K562 (cell line): ENCODE data around the gene RNF207. TPM values are rescaled to one million over a fixed set of nuclear protein-coding genes. Genes with fewer than 3 reads are reported as not detected.

Experiments used
- ATAC-seq: fragments of 200-7000 bp; cut with Tn5 transposase; 3 replicates; pipeline ENCODE4 v1.9.1; 2020; ENCODE audit warnings: moderate library complexity
- BruUV-seq: library from RNA; stranded (reverse); fragments of 400-500 nt; replicated peaks from 2 replicates; lab custom pipeline; 2021; lab: Mats Ljungman, UMichigan
- CTCF ChIA-PET: fragments of 300-600 bp; formaldehyde crosslinking; extraction: SDS; loops from one replicate; lab custom pipeline; 2021; ENCODE audit warnings: low intra/inter-chr PET ratio; lab: Yijun Ruan, JAX
- POLR2A ChIA-PET: fragments of 300-600, 350-650 bp; sonication (Branson Sonifier 250); formaldehyde crosslinking; extraction: SDS; loops from one replicate; lab custom pipeline; 2021; ENCODE audit warnings: antibody characterized with exemption, inconsistent platforms; lab: Yijun Ruan, JAX
- DNase-seq, 4 experiments: peaks; one replicate each; pipeline versions ENCODE4 v3.0.0 to v3.0.0-alpha.2; 2011 to 2018; ENCODE audit warnings: low spot score in 3 of 4, mixed read lengths in 3 of 4; ENCODE audit errors: extremely low read depth in 1 of 4
- FAIRE-seq: peaks from 2 replicates; lab custom pipeline; 2011; peaks lifted over from hg19 to GRCh38; lab: Jason Lieb, UNC
- H2AFZ ChIP-seq: 2 replicates; pipeline ENCODE4 v1.6.0; 2011; ENCODE audit warnings: low read depth, low read length, control low read depth, inconsistent platforms
- H3K27ac ChIP-seq: fragments of 200-600 bp; 3 replicates; pipeline ENCODE4 v1.8.0; 2011; ENCODE audit warnings: low read depth, mild to moderate bottlenecking, control low read depth, inconsistent platforms, low read length, moderate library complexity, mixed read lengths; ENCODE audit errors: extremely low read depth
- H3K27me3 ChIP-seq, 2 experiments: fragments of 300-600 bp in 1 of 2; 2 replicates in 1 of 2; 3 replicates in 1 of 2; pipeline versions ENCODE4 v1.6.0 to v1.8.0; 2011; ENCODE audit warnings: inconsistent platforms in 2 of 2, low read length in 2 of 2, mild to moderate bottlenecking in 1 of 2, mixed read lengths in 1 of 2, moderate library complexity in 1 of 2; ENCODE audit not compliant: control insufficient read depth in 2 of 2, insufficient read depth in 2 of 2
- H3K36me3 ChIP-seq: fragments of 300-600 bp; 3 replicates; pipeline ENCODE4 v1.8.0; 2011; ENCODE audit warnings: mild to moderate bottlenecking, low read length, inconsistent platforms; ENCODE audit not compliant: control insufficient read depth, insufficient read depth
- H3K4me1 ChIP-seq, 2 experiments: fragments of 200-600 bp in 1 of 2; replicated peaks in 1 of 2; 2 replicates in 1 of 2; 3 replicates in 1 of 2; pipeline versions ENCODE4 v1.5.1 to v1.8.0; 2011; ENCODE audit warnings: inconsistent platforms in 2 of 2, low read length in 2 of 2, mild to moderate bottlenecking in 1 of 2, mixed read lengths in 1 of 2, moderate library complexity in 1 of 2; ENCODE audit not compliant: control insufficient read depth in 2 of 2, insufficient read depth in 2 of 2
- H3K4me2 ChIP-seq: 2 replicates; pipeline ENCODE4 v1.6.1; 2011; ENCODE audit warnings: low read length, control low read depth, inconsistent platforms, mixed read lengths; ENCODE audit not compliant: insufficient read depth
- H3K4me3 ChIP-seq: fragments of 200-600 bp; sonication (generic), shearing (Covaris generic); 2 replicates; pipeline ENCODE4 v1.5.1; 2016; ENCODE audit warnings: control low read depth, inconsistent platforms
- H3K79me2 ChIP-seq: fragments of 200-600 bp; 3 replicates; pipeline ENCODE4 v1.8.0; 2011; ENCODE audit warnings: low read length, inconsistent platforms; ENCODE audit not compliant: control insufficient read depth, insufficient read depth
- H3K9ac ChIP-seq, 2 experiments: 2 replicates each; pipeline versions ENCODE4 v1.6.0 to v1.6.1; 2011; ENCODE audit warnings: low read depth in 2 of 2, low read length in 2 of 2, control low read depth in 1 of 2, inconsistent platforms in 1 of 2, mild to moderate bottlenecking in 1 of 2, mixed read lengths in 1 of 2; ENCODE audit not compliant: insufficient read depth in 1 of 2
- H3K9me1 ChIP-seq: one replicate; pipeline ENCODE4 v1.6.0; 2011; ENCODE audit warnings: inconsistent platforms, mild to moderate bottlenecking, low read length, moderate library complexity; ENCODE audit not compliant: control insufficient read depth, insufficient read depth
- H3K9me3 ChIP-seq: replicated peaks from 2 replicates; pipeline ENCODE4 v1.5.1; 2011; ENCODE audit warnings: low read depth, low read length, inconsistent platforms; ENCODE audit not compliant: control insufficient read depth, insufficient read depth
- H4K20me1 ChIP-seq: replicated peaks from 2 replicates; pipeline ENCODE4 v1.6.1; 2011; ENCODE audit warnings: low read length, inconsistent platforms, mixed read lengths; ENCODE audit not compliant: control insufficient read depth, insufficient read depth
- CBX1 ChIP-seq: sonication (generic); IDR thresholded peaks from 2 replicates; pipeline ENCODE4 v1.6.1; 2016; ENCODE audit warnings: antibody characterized with exemption, low read depth, mild to moderate bottlenecking
- HIVEP1 ChIP-seq: fragments of 250-450 bp; sonication (Bioruptor Pico); IDR thresholded peaks from 2 replicates; pipeline ENCODE4 v1.4.0; 2020; ENCODE audit warnings: mild to moderate bottlenecking
- IFI16 ChIP-seq: fragments of 250-450 bp; sonication (Bioruptor Pico); IDR thresholded peaks from 2 replicates; pipeline ENCODE4 v2.1.2; 2022; ENCODE audit warnings: mild to moderate bottlenecking, inconsistent platforms
- MCM2 ChIP-seq: fragments of 450-650 bp; IDR thresholded peaks from 2 replicates; pipeline ENCODE4 v1.6.1; 2017; ENCODE audit warnings: low read depth, mild to moderate bottlenecking
- NCOA6 ChIP-seq: fragments of 450-650 bp; IDR thresholded peaks from 2 replicates; pipeline ENCODE4 v1.6.1; 2017; ENCODE audit warnings: mild to moderate bottlenecking
- POLR2H ChIP-seq: IDR thresholded peaks from 2 replicates; pipeline ENCODE4 v1.6.1; 2016; ENCODE audit warnings: missing genetic modification characterization, low read depth, mild to moderate bottlenecking, control low read depth, missing compliant biosample characterization, moderate library complexity
- RFX5 ChIP-seq: IDR thresholded peaks from 2 replicates; pipeline ENCODE4 v1.6.1; 2011; ENCODE audit warnings: low read depth, mild to moderate bottlenecking, improper control_type of control experiment, low read length
- SIN3B ChIP-seq: fragments of 450-650 bp; IDR thresholded peaks from 2 replicates; pipeline ENCODE4 v1.6.1; 2017; ENCODE audit warnings: low read depth, mild to moderate bottlenecking, moderate library complexity
- ZC3H11A ChIP-seq: IDR thresholded peaks from 2 replicates; pipeline ENCODE4 v1.6.1; 2012; ENCODE audit warnings: low read depth, low read length, improper control_type of control experiment
- ZNF408 ChIP-seq: fragments of 250-450 bp; sonication (Bioruptor Pico); IDR thresholded peaks from 2 replicates; pipeline ENCODE4 v1.4.0; 2020; ENCODE audit warnings: low read depth, mild to moderate bottlenecking, moderate library complexity
- WGBS: fragments of 100-300 bp; shearing (Covaris generic); methylation state at CpG from one replicate; pipeline ENCODE4 v1.1.6; 2016; ENCODE audit warnings: low coverage, mixed read lengths; ENCODE audit not compliant: insufficient coverage; ENCODE audit errors: missing lambda C conversion rate; 5-methylcytosine and 5-hydroxymethylcytosine counted together
- in situ Hi-C: fragments of 300-500 bp; cut with MboI; formaldehyde crosslinking; loops from 4 replicates; pipeline ENCODE4 v1.15.0; 2018; ENCODE audit warnings: inconsistent platforms, mixed read lengths
- intact Hi-C: fragments of 100-400 bp; cut with micrococcal nuclease; formaldehyde crosslinking; loops from 2 replicates; pipeline ENCODE4 v1.14.2; 2022
- polyA plus RNA-seq, 8 experiments: library from polyadenylated mRNA; depleted of rRNA in 4 of 8; stranded (reverse) in 5 of 8; unstranded in 3 of 8; fragments of >200 nt; fragmentation: Nextera tagmentation in 2 of 8; fragmentation: Illumina TruSeq in 1 of 8; extraction: Ambion mirVana in 2 of 8; extraction: Trizol in 1 of 8; gene quantifications; 2 replicates each; pipeline versions ENCODE4 v1.2.1 to v1.2.3, GENCODE V29; 2011 to 2014; ENCODE audit warnings: inconsistent platforms in 1 of 8, missing spikeins in 1 of 8
- total RNA-seq, 7 experiments: library from RNA; depleted of rRNA in 6 of 7; stranded (reverse); fragments of >200 nt in 6 of 7; fragmentation: Illumina TruSeq in 2 of 7; extraction: Trizol in 2 of 7; gene quantifications; 2 replicates each; pipeline versions ENCODE4 v1.2.1 to v1.2.3, GENCODE V29; 2011 to 2021; ENCODE audit warnings: low replicate concordance in 1 of 7
- TF ChIP-seq, protein P1 (sequence below): sonication (generic); formaldehyde crosslinking; IDR thresholded peaks from 2 replicates; pipeline ENCODE4 v1.8.1; 2022; ENCODE audit warnings: missing genetic modification reagents
- TF ChIP-seq, protein P2 (sequence below): IDR thresholded peaks from 3 replicates; pipeline ENCODE4 v1.6.1; 2011; ENCODE audit warnings: borderline replicate concordance, mild to moderate bottlenecking, moderate library complexity; ENCODE audit not compliant: insufficient read length; ENCODE audit errors: extremely low read depth
- TF ChIP-seq, protein P3 (sequence below): fragments of 450-650 bp; IDR thresholded peaks from 2 replicates; pipeline ENCODE4 v1.6.1; 2018; ENCODE audit not compliant: partially characterized antibody

Gene RNF207
- total and polyA plus RNA-seq, 9 of the 15 experiments (the other 6 are each of a cell fraction or from before 2014, with no cell fraction given): 2.7 to 30.6 (median 12.9) TPM

DNA sequence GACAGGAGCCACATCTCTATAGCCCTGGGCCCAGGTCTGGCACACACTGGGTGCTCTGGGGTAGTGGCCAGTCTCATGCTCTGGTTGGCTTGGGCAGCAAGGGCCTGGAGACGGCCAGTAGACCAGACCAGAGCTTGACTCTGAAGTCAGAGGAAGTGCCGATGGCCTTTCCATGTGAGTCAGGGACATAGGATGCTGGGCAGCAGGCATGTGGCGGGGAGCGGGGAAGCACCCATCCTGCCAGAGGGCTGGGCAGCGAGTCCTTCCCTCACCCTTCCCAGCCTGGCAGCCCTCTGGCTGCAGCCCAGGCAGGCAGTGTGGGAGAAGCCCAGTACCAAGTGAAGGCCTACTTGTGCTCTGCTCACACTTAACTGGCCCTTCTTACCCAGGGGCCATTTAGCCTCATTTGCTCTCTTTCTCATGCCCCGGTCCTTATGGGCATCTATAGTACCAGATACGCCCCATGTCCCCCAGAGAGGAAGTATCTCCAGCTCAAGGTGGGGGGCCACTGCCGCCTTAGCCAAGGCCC lies 51.7 kb downstream of the RNF207 start (continued):
- no peak for TF ChIP-seq POLR2H (tag)
- no peak for TF ChIP-seq ZNF408 (CRISPR knock-in tag)
- no peak for TF ChIP-seq HIVEP1 (CRISPR knock-in tag)
- TF ChIP-seq IFI16 (CRISPR knock-in tag): no peak
- no peak for TF ChIP-seq SIN3B
- TF ChIP-seq CBX1: no peak
- TF ChIP-seq, all 486 proteins: peak for 0

DNA sequence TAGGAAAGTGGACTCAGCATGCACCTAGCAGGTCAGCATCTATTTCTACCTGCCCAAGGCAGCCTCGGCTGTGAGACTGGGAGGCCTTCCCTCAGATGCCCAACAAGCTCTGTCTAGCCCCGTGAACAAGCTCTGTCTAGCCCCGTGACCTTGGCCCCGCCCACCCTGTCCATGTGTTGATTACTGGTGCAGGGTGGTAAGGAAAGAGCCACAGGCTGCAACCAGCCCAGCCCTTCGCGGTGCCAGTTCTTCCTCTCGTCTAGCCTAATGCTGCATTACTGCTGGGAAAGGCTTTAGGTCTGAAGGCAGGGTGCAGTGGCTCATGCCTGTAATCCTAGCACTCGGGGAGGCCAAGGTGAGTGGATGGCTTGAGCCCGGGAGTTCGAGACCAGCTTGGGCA lies 52.8 kb downstream of the RNF207 start:
- BruUV-seq: no TSS peak
- H3K27ac ChIP-seq: no peak overlapping the region
- TF ChIP-seq, protein P1, sequence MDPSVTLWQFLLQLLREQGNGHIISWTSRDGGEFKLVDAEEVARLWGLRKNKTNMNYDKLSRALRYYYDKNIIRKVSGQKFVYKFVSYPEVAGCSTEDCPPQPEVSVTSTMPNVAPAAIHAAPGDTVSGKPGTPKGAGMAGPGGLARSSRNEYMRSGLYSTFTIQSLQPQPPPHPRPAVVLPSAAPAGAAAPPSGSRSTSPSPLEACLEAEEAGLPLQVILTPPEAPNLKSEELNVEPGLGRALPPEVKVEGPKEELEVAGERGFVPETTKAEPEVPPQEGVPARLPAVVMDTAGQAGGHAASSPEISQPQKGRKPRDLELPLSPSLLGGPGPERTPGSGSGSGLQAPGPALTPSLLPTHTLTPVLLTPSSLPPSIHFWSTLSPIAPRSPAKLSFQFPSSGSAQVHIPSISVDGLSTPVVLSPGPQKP (CRISPR knock-in tag): no peak
- TF ChIP-seq, protein P2, sequence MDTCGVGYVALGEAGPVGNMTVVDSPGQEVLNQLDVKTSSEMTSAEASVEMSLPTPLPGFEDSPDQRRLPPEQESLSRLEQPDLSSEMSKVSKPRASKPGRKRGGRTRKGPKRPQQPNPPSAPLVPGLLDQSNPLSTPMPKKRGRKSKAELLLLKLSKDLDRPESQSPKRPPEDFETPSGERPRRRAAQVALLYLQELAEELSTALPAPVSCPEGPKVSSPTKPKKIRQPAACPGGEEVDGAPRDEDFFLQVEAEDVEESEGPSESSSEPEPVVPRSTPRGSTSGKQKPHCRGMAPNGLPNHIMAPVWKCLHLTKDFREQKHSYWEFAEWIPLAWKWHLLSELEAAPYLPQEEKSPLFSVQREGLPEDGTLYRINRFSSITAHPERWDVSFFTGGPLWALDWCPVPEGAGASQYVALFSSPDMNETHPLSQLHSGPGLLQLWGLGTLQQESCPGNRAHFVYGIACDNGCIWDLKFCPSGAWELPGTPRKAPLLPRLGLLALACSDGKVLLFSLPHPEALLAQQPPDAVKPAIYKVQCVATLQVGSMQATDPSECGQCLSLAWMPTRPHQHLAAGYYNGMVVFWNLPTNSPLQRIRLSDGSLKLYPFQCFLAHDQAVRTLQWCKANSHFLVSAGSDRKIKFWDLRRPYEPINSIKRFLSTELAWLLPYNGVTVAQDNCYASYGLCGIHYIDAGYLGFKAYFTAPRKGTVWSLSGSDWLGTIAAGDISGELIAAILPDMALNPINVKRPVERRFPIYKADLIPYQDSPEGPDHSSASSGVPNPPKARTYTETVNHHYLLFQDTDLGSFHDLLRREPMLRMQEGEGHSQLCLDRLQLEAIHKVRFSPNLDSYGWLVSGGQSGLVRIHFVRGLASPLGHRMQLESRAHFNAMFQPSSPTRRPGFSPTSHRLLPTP: no peak
- TF ChIP-seq ZC3H11A (no peak), MCM2 (no peak), NCOA6 (no peak), RFX5 (no peak)
- TF ChIP-seq, protein P3, sequence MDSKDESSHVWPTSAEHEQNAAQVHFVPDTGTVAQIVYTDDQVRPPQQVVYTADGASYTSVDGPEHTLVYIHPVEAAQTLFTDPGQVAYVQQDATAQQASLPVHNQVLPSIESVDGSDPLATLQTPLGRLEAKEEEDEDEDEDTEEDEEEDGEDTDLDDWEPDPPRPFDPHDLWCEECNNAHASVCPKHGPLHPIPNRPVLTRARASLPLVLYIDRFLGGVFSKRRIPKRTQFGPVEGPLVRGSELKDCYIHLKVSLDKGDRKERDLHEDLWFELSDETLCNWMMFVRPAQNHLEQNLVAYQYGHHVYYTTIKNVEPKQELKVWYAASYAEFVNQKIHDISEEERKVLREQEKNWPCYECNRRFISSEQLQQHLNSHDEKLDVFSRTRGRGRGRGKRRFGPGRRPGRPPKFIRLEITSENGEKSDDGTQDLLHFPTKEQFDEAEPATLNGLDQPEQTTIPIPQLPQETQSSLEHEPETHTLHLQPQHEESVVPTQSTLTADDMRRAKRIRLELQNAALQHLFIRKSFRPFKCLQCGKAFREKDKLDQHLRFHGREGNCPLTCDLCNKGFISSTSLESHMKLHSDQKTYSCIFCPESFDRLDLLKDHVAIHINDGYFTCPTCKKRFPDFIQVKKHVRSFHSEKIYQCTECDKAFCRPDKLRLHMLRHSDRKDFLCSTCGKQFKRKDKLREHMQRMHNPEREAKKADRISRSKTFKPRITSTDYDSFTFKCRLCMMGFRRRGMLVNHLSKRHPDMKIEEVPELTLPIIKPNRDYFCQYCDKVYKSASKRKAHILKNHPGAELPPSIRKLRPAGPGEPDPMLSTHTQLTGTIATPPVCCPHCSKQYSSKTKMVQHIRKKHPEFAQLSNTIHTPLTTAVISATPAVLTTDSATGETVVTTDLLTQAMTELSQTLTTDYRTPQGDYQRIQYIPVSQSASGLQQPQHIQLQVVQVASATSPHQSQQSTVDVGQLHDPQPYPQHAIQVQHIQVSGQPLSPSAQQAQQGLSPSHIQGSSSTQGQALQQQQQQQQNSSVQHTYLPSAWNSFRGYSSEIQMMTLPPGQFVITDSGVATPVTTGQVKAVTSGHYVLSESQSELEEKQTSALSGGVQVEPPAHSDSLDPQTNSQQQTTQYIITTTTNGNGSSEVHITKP: no peak
- H3K36me3 ChIP-seq: no peaks in the 10 kb centered on the region
- WGBS: 17% methylated on average over 10 of the region's 10 CpGs
- no peak overlapping the region for H2AFZ ChIP-seq
- no peaks in the 10 kb centered on the region for H3K79me2 ChIP-seq
- intact Hi-C loops: no loop called here
- H3K4me2 ChIP-seq: no peak overlapping the region
- ChIA-PET POLR2A (interaction anchor here (0.8 kb wide), 1 partner anchor 82 kb away, joined by 3 read pairs; no protein-coding TSS in a partner anchor), CTCF (no interaction called here)
- FAIRE-seq: peak; percentile 32
- no peak overlapping the region for H3K4me3 ChIP-seq
- no peaks in the 10 kb centered on the region for H3K9me3 ChIP-seq
- H3K27me3 ChIP-seq: peaks cover 8 to 28% of the 10 kb centered on the region in 2 experiments; a peak in 4 of 5 replicates
- peaks cover 26% of the 10 kb centered on the region for H4K20me1 ChIP-seq
- no peak overlapping the region for H3K9ac ChIP-seq
- peaks cover 3% of the 10 kb centered on the region for H3K9me1 ChIP-seq
- H3K4me1 ChIP-seq: peaks cover 0 to 60% of the 10 kb centered on the region in 2 experiments; a peak in 3 of 5 replicates
- peak in 1 of 4 experiments; percentile 41 for DNase-seq
- no peak for ATAC-seq
- in situ Hi-C loops: loop anchor here (25.0 kb wide), 1 partner anchor 954 kb away; no protein-coding TSS in a partner anchor
